Neural progenitor cell (in vitro differentiated cells): ENCODE data around the gene ZNF620. TPM values are rescaled to one million over a fixed set of nuclear protein-coding genes. Genes with fewer than 3 reads are reported as not detected.

Experiments used
- DNase-seq: peaks from one replicate; pipeline ENCODE4 v3.0.0-alpha.2; 2016; ENCODE audit warnings: low spot score
- H2AFZ ChIP-seq: fragments of 200-600 bp; sonication (generic); replicated peaks from 2 replicates; pipeline ENCODE4 v1.6.1; 2016; ENCODE audit warnings: antibody characterized with exemption
- H3F3A ChIP-seq: fragments of 200-600 bp; sonication (generic); 2 replicates; pipeline ENCODE4 v1.6.1; 2016; ENCODE audit warnings: antibody characterized with exemption, low read depth
- H3K27ac ChIP-seq: fragments of 200-600 bp; sonication (generic); 2 replicates; pipeline ENCODE4 v1.5.1; 2016; ENCODE audit warnings: mild to moderate bottlenecking
- H3K27me3 ChIP-seq: fragments of 200-600 bp; sonication (generic); 2 replicates; pipeline ENCODE4 v1.6.1; 2016; ENCODE audit warnings: mild to moderate bottlenecking, moderate library complexity
- H3K36me3 ChIP-seq: fragments of 200-600 bp; sonication (generic); 2 replicates; pipeline ENCODE4 v1.5.1; 2016
- H3K4me1 ChIP-seq: fragments of 200-600 bp; sonication (generic); 2 replicates; pipeline ENCODE4 v1.6.1; 2016; ENCODE audit warnings: mixed run types
- H3K4me2 ChIP-seq: fragments of 200-600 bp; sonication (generic); 2 replicates; pipeline ENCODE4 v1.6.1; 2016
- H3K4me3 ChIP-seq: fragments of 200-600 bp; sonication (generic); 2 replicates; pipeline ENCODE4 v1.5.1; 2016
- H3K79me2 ChIP-seq: fragments of 200-600 bp; sonication (generic); 2 replicates; pipeline ENCODE4 v1.6.1; 2016; ENCODE audit warnings: low read depth
- H3K9ac ChIP-seq: fragments of 200-600 bp; sonication (generic); 2 replicates; pipeline ENCODE4 v1.6.1; 2016
- H3K9me3 ChIP-seq: fragments of 200-600 bp; sonication (generic); 2 replicates; pipeline ENCODE4 v1.5.1; 2016; ENCODE audit warnings: low read depth
- H4K20me1 ChIP-seq: fragments of 200-600 bp; sonication (generic); 2 replicates; pipeline ENCODE4 v1.6.1; 2016; ENCODE audit warnings: low read depth
- H3K27ac Mint-ChIP-seq: 3 replicates; pipeline ENCODE4 v1.8.0; 2021; ENCODE audit warnings: mixed read lengths
- H3K27me3 Mint-ChIP-seq: 2 replicates; pipeline ENCODE4 v1.8.0; 2022; ENCODE audit warnings: low read depth, mild to moderate bottlenecking, inconsistent platforms, moderate library complexity, mixed read lengths; ENCODE audit not compliant: insufficient read depth
- H3K36me3 Mint-ChIP-seq: 3 replicates; pipeline ENCODE4 v1.8.0; 2021; ENCODE audit warnings: mixed read lengths
- H3K4me1 Mint-ChIP-seq: 3 replicates; pipeline ENCODE4 v1.8.0; 2021; ENCODE audit warnings: mixed read lengths
- H3K4me3 Mint-ChIP-seq: 3 replicates; pipeline ENCODE4 v1.8.0; 2021; ENCODE audit warnings: mild to moderate bottlenecking, moderate library complexity, mixed read lengths
- H3K9me3 Mint-ChIP-seq: 3 replicates; pipeline ENCODE4 v1.8.0; 2020; ENCODE audit warnings: mixed read lengths
- CTCF ChIP-seq: fragments of 200-600 bp; sonication (generic); IDR thresholded peaks from 2 replicates; pipeline ENCODE4 v1.5.1; 2017; ENCODE audit warnings: antibody characterized with exemption, mild to moderate bottlenecking
- EZH2 ChIP-seq: fragments of 200-600 bp; sonication (generic); IDR thresholded peaks from 2 replicates; pipeline ENCODE4 v1.6.1; 2017; ENCODE audit warnings: antibody characterized with exemption, mild to moderate bottlenecking, moderate library complexity
- EZH2phosphoT487 ChIP-seq: fragments of 200-600 bp; sonication (generic); IDR thresholded peaks from 2 replicates; pipeline ENCODE4 v1.6.1; 2017; ENCODE audit warnings: antibody characterized with exemption
- total RNA-seq: library from RNA; depleted of rRNA; stranded (reverse); fragments of >200 nt; gene quantifications from 2 replicates; pipeline ENCODE4 v1.2.3, GENCODE V29; 2015; ENCODE audit warnings: low replicate concordance

ZNF620 gene
- total RNA-seq, 1 donor from 2014 or later: 23.6 TPM

- Mint-ChIP-seq H3K27me3 (no peaks in the 10 kb centered on the region), H3K4me1 (peaks cover 18% of the 10 kb centered on the region), H3K36me3 (peaks cover 18% of the 10 kb centered on the region), H3K9me3 (peaks cover 2% of the 10 kb centered on the region), H3K4me3 (no peak overlapping the region), H3K27ac (peak overlapping the region; percentile 1)
- Histone ChIP-seq H3K9ac (no peak overlapping the region), H3F3A (peaks cover 11% of the 10 kb centered on the region), H3K4me1 (peaks cover 5% of the 10 kb centered on the region), H3K4me3 (no peak overlapping the region), H3K79me2 (peaks cover 14% of the 10 kb centered on the region), H2AFZ (no peak overlapping the region), H3K36me3 (no peaks in the 10 kb centered on the region), H3K27ac (no peak overlapping the region), H3K27me3 (no peaks in the 10 kb centered on the region), H3K9me3 (no peaks in the 10 kb centered on the region), H4K20me1 (no peaks in the 10 kb centered on the region), H3K4me2 (no peak overlapping the region)
- no peak for DNase-seq
- no peak for TF ChIP-seq EZH2
- no peak for TF ChIP-seq EZH2phosphoT487
- TF ChIP-seq CTCF: no peak
Observed at GRCh38 chr3:40521254-40521653, 15.4 kb downstream of the ZNF620 start.

- Histone ChIP-seq H3K27me3 (no peaks in the 10 kb centered on the region), H3K9ac (peak overlapping the region; percentile 64), H2AFZ (no peak overlapping the region), H3K9me3 (no peaks in the 10 kb centered on the region), H3K4me3 (peak overlapping the region; percentile 86), H3K4me1 (peaks cover 5% of the 10 kb centered on the region), H4K20me1 (no peaks in the 10 kb centered on the region), H3K36me3 (no peaks in the 10 kb centered on the region), H3K4me2 (peak overlapping the region; percentile 93), H3K27ac (no peak overlapping the region), H3K79me2 (peaks cover 34% of the 10 kb centered on the region), H3F3A (peaks cover 11% of the 10 kb centered on the region)
- TF ChIP-seq EZH2phosphoT487 (no peak), CTCF (no peak), EZH2 (no peak)
- peaks cover 22% of the 10 kb centered on the region for H3K4me1 Mint-ChIP-seq
- H3K36me3 Mint-ChIP-seq: peaks cover 16% of the 10 kb centered on the region
- peak overlapping the region; percentile 98 for H3K4me3 Mint-ChIP-seq
- no peaks in the 10 kb centered on the region for H3K27me3 Mint-ChIP-seq
- peak; percentile 4 for DNase-seq
- H3K27ac Mint-ChIP-seq: no peak overlapping the region
- H3K9me3 Mint-ChIP-seq: peaks cover under 1% of the 10 kb centered on the region
Observed at GRCh38 chr3:40523781-40524180, 17.9 kb downstream of the ZNF620 start.

GRCh38 chr3:40524222-40524567 lies 18.4 kb downstream of the ZNF620 start:
- no peaks in the 10 kb centered on the region for H3K9me3 Mint-ChIP-seq
- H3K4me1 Mint-ChIP-seq: peaks cover 22% of the 10 kb centered on the region
- peaks cover 37% of the 10 kb centered on the region for H3K79me2 ChIP-seq
- no peaks in the 10 kb centered on the region for H3K36me3 ChIP-seq
- H4K20me1 ChIP-seq: no peaks in the 10 kb centered on the region
- no peaks in the 10 kb centered on the region for H3K27me3 ChIP-seq
- H3F3A ChIP-seq: peaks cover 11% of the 10 kb centered on the region
- no peak for DNase-seq
- no peaks in the 10 kb centered on the region for H3K27me3 Mint-ChIP-seq
- no peak overlapping the region for H3K27ac ChIP-seq
- peak overlapping the region; percentile 86 for H3K4me3 ChIP-seq
- H3K9me3 ChIP-seq: no peaks in the 10 kb centered on the region
- TF ChIP-seq EZH2: no peak
- TF ChIP-seq CTCF: no peak
- no peak for TF ChIP-seq EZH2phosphoT487
- peak overlapping the region; percentile 97 for H2AFZ ChIP-seq
- peak overlapping the region; percentile 64 for H3K9ac ChIP-seq
- H3K4me1 ChIP-seq: peaks cover 5% of the 10 kb centered on the region
- H3K4me2 ChIP-seq: peak overlapping the region; percentile 93
- peak overlapping the region; percentile 98 for H3K4me3 Mint-ChIP-seq
- H3K36me3 Mint-ChIP-seq: peaks cover 16% of the 10 kb centered on the region
- H3K27ac Mint-ChIP-seq: peak overlapping the region; percentile 34
